HG03469 (cell line): Measurements from ENCODE around the gene TBL2.
"Not testable (repeated sequence)": the region's sequence is repeated elsewhere in the genome, so short reads cannot be mapped to it uniquely, and the experiment has no call there.

Source experiments
- ATAC-seq: cut with Tn5 transposase; IDR thresholded peaks from one replicate; pipeline ENCODE4 v1.9.1; 2021; ENCODE audit warnings: mild to moderate bottlenecking, moderate library complexity, moderate number of reproducible peaks; ENCODE audit not compliant: unreplicated experiment

The TBL2 gene, protein sequence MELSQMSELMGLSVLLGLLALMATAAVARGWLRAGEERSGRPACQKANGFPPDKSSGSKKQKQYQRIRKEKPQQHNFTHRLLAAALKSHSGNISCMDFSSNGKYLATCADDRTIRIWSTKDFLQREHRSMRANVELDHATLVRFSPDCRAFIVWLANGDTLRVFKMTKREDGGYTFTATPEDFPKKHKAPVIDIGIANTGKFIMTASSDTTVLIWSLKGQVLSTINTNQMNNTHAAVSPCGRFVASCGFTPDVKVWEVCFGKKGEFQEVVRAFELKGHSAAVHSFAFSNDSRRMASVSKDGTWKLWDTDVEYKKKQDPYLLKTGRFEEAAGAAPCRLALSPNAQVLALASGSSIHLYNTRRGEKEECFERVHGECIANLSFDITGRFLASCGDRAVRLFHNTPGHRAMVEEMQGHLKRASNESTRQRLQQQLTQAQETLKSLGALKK

DNA sequence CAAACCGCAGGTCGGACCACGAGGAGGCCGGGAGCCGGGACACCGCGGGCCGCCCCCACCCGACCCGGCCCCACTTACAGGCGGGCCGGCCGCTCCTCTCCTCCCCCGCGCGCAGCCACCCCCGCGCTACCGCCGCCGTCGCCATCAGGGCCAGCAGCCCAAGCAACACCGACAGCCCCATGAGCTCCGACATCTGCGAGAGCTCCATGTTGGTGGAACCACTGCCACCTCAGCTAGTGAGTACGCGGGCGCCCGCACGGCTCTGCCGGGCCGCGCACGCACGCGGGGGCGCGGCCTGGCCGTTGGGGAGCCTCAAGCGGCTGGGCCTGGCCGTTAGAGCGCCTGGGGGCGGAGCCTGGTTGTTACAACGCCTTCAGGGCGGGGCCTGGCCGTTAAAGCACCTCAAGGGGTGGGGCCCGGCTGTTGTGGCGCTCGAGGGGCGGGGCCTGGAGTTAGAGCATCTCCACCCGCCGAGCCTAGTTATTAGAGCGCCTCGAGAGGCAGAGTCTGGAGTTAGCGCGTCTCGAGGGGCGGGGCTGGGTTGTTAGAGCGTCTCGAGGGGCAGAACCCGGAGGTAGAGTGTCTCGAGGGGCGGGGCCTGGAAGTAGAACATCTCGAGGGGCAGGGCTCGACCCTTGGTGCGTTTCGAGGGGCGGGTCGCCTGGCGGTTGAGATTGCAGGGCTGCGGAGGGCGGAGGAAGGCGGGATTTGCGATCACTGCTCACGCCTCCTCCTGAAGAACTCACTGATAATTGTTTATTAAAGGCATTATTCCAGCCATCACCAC is at the start of gene TBL2:
TBL2 (minus strand) TSS at position 238 of the 787 bp plus-strand sequence; CDS start at position 208, 30 bp downstream.
- ATAC-seq, result peak; percentile 74

- ATAC-seq, result no peak
Measured at GRCh38 chr7:73626814-73627213, 48.4 kb upstream of the TBL2 start.

GRCh38 chr7:73625276-73625675 is 46.9 kb upstream of the TBL2 start:
- ATAC-seq, result no peak

- no peak for ATAC-seq
Measured at GRCh38 chr7:73624669-73625001, 46.3 kb upstream of the TBL2 start.

- ATAC-seq, result no peak
Measured at GRCh38 chr7:73623798-73624668, 45.7 kb upstream of the TBL2 start, which contains the start of gene MLXIPL. Gene MLXIPL, minus strand, starts transcription at chr7:73624522. Its CDS starts 30 bp downstream, at chr7:73624492.

- ATAC-seq, result no peak
Measured at GRCh38 chr7:73622909-73623797, 44.8 kb upstream of the TBL2 start.

DNA sequence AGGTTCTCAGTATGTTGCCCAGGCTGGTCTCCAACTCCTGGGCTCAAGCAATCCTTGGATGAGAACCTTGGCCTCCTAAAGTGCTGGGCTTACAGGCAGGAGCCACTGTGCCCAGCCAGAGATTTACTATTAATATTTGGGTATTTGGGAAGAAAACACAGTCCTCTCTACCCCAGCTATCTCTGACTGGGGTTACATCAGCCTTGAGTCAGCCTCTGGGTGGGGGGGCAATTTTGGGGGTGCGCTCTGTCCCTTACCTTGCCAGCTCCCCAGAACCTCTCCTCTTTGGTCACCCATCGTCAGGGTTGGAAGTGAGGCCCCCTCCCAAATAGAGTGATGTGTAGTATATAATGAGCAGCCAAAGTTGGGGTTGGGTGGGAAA is 44.1 kb upstream of the TBL2 start:
- ATAC-seq, result no peak

DNA sequence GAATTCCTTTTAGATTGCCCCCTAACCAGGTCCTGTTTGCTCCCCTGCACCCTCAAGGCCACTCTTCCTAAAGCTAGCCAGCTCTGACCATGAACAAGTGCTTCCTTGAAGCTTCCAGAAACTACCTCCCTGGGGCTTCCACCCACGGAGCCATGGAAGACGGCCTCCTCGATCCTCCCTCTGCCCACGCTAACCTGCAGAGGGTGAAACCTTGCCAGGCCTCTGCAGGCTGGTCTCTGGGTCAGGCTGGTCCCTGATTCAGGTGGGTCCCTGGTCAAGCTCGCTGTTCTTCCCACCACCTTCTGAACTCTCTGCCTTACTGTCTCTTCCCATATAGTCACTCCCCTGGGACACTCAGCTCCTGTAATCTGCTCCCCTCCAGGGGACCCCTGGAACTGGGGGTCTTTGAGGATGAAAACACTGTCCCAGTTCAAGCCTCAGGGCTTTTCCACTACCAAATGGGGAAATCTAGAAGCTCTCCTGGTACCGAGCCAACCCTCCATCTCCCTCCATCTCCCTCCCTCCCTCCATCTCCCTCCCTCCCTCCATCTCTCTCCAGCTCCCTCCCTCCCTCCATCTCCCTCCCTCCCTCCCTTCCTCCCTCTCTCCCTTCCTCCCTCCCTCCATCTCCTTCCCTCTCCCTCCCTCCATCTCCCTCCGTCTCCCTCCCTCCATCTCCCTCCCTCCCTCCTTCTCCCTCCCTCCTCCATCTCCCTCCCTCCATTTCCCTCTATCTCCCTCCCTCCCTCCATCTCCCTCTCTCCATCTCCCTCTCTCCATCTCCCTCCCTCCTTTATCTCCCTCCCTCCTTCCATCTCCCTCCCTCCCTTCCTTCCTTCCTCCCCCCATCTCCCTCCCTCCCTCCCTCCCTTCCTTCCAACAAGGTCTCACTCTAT is 43.0 kb upstream of the TBL2 start:
- no peak for ATAC-seq

- ATAC-seq, result not testable (repeated sequence)
Measured at GRCh38 chr7:73619394-73619793, 41.0 kb upstream of the TBL2 start.

- ATAC-seq, result no peak
Measured at GRCh38 chr7:73618538-73618937, 40.2 kb upstream of the TBL2 start.

DNA sequence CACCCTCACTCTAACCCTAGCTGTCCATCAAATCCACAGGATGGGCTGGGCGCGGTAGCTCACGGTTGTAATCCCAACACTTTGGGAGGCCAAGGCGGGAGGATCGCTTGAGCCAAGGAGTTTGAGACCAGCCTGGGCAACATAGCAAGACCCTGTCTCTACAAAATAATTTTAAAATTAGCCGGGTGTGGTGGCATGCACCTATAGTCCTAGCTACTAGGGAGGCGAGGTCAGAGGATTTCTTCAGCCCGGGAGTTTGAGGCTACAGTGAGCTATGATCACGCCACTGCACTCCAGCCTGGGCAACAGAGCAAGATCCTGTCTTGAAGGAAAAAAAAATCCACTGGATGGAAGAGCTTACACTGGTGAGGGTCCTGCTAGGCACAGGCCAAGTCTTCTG is 39.1 kb upstream of the TBL2 start:
- ATAC-seq, result not testable (repeated sequence)

- ATAC-seq, result no peak
Measured at GRCh38 chr7:73615886-73616285, 37.5 kb upstream of the TBL2 start.

DNA sequence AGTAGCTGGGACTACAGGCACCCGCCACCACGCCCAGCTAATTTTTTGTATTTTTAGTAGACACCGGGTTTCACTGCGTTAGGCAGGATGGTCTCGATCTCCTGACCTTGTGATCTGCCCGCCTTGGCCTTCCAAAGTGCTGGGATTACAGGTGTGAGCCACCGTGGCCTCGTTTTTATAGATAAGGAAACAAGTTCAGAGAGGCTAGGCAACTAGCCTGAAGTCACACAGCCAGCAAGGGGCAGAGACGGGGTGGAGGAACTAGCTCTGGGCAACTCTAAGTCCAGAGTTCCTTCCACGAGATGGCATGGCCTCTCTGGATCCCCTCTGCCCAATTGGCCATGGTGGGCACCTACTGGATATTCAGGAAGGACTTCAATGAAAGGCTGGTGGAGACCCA is 36.6 kb upstream of the TBL2 start:
- not testable (repeated sequence) for ATAC-seq

- no peak for ATAC-seq
Measured at GRCh38 chr7:73613954-73614735, 35.8 kb upstream of the TBL2 start.

DNA sequence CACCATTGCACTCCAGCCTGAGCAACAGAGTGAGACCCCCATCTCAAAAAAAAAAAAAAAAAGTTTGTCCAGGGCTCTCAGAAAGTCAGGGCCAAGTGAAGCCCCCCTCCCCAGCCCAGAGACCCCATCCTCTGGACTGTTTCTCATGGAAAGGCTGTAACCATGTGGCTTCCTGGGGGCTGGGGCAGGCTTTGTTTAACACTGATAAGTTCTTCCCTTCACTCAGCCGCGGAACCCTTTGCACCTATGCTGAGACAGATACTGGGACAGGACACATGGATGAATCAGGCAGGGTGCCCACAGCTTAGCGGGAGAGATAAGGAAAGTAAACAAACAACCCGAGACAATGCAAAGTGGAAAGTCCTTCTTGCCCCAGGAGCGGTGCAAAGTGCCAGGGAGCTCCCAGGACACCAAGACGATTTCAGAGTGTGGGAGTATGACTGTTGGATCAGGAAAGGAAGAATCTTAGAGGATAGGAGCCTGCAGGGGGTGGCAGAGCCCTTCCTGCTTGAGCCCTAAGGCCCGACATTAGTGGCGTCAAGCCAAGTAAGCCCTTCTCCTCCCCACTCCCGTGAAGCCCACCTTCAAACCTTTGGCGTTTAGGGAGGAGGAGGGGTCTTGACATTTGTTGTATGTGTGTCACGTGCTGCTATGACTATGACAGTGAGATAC is 34.4 kb upstream of the TBL2 start:
- ATAC-seq, result no peak

DNA sequence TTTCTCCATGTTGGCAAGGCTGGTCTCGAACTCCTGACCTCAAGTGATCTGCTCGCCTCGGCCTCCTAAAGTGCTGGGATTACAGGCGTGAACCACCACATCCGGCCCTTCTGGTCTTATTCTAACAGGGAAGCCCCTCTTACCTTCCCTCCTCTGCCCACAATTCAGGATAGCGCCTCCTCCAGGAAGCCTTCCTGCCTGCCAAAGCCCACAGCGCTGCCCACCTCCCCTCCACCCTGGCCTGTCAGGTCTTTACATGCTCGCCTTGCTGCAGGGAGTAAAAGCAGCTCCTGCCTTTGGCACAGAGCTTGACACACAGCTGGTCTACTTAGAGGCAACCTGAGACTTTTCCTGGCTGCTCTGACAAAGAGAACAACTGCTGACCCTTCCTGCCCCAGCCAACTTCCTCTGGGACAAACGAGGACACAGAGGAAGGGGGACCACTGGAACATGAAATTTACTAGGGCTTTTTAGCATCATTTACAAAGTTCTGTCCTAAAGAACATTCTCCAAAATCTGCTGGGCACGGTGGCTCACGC is 32.7 kb upstream of the TBL2 start:
- no peak for ATAC-seq

- no peak for ATAC-seq
Measured at GRCh38 chr7:73610105-73610504, 31.7 kb upstream of the TBL2 start.

GRCh38 chr7:73607692-73607983 is 29.3 kb upstream of the TBL2 start:
- ATAC-seq, result not testable (repeated sequence)
